Type B pancreatic cell (in vitro differentiated cells): Measurements from ENCODE around the gene SBSN. TPM values are rescaled to one million over a fixed set of nuclear protein-coding genes. Genes with fewer than 3 reads are reported as not detected.
A peak's percentile ranks its signal among the peaks of the same experiment; 100 is the strongest.
"Not testable (repeated sequence)": the region's sequence is repeated elsewhere in the genome, so short reads cannot be mapped to it uniquely, and the experiment has no call there.

Source experiments
- DNase-seq: peaks from one replicate; pipeline ENCODE4 v3.0.0; 2021; ENCODE audit warnings: mixed read lengths; ENCODE audit not compliant: unreplicated experiment; ENCODE audit errors: extremely low spot score
- H3K27ac Mint-ChIP-seq: 2 replicates; pipeline ENCODE4 v1.8.0; 2021; ENCODE audit warnings: mild to moderate bottlenecking, mixed read lengths
- H3K27me3 Mint-ChIP-seq: 2 replicates; pipeline ENCODE4 v1.8.0; 2021; ENCODE audit warnings: mixed read lengths
- H3K36me3 Mint-ChIP-seq: 2 replicates; pipeline ENCODE4 v1.8.0; 2021; ENCODE audit warnings: mixed read lengths
- H3K4me1 Mint-ChIP-seq: one replicate; pipeline ENCODE4 v1.8.0; 2021; ENCODE audit warnings: mixed read lengths; ENCODE audit not compliant: unreplicated experiment
- H3K4me3 Mint-ChIP-seq: 2 replicates; pipeline ENCODE4 v1.8.0; 2021; ENCODE audit warnings: mild to moderate bottlenecking, mixed read lengths
- H3K9me3 Mint-ChIP-seq: 2 replicates; pipeline ENCODE4 v1.8.0; 2021; ENCODE audit warnings: mixed read lengths
- total RNA-seq: library from RNA; stranded (reverse); gene quantifications from 2 replicates; pipeline ENCODE4 v1.2.1, GENCODE V29; 2021; ENCODE audit warnings: low replicate concordance
- TF ChIP-seq, protein P1 (sequence below): fragments of 200-600 bp; sonication (generic); conservative IDR thresholded peaks from 2 replicates; pipeline ENCODE4 v1.5.0; 2021; ENCODE audit warnings: antibody characterized with exemption, mild to moderate bottlenecking

The SBSN gene
- total RNA-seq, 1 donor from 2014 or later = 0.53 TPM

DNA sequence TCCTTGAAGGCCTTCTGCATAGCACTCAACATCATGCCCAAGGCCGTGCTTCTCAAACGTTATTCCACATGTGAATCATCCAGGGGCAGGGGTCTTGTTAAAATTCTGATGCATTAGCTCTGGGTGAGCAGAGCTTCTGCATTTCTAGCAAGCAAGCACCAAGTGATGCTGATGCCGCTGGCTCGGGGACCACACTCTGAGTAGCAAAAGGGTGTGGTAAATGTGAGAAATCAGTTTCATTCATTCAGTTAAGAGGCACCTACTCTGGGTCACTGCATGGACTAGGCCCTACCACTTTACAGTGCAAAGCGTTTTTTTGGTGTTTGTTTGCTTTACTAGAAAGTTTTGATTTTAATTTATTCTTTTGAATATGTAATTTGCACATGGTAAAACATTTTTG lies 45.0 kb downstream of the SBSN start:
- Mint-ChIP-seq H3K4me1 (no peaks in the 10 kb centered on the region), H3K36me3 (no peaks in the 10 kb centered on the region), H3K27ac (no peak overlapping the region), H3K9me3 (no peaks in the 10 kb centered on the region), H3K27me3 (peaks cover 10% of the 10 kb centered on the region), H3K4me3 (no peak overlapping the region)
- DNase-seq = no peak
- TF ChIP-seq, protein P1, sequence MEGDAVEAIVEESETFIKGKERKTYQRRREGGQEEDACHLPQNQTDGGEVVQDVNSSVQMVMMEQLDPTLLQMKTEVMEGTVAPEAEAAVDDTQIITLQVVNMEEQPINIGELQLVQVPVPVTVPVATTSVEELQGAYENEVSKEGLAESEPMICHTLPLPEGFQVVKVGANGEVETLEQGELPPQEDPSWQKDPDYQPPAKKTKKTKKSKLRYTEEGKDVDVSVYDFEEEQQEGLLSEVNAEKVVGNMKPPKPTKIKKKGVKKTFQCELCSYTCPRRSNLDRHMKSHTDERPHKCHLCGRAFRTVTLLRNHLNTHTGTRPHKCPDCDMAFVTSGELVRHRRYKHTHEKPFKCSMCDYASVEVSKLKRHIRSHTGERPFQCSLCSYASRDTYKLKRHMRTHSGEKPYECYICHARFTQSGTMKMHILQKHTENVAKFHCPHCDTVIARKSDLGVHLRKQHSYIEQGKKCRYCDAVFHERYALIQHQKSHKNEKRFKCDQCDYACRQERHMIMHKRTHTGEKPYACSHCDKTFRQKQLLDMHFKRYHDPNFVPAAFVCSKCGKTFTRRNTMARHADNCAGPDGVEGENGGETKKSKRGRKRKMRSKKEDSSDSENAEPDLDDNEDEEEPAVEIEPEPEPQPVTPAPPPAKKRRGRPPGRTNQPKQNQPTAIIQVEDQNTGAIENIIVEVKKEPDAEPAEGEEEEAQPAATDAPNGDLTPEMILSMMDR = no peak

- peak overlapping the region; percentile 55 for H3K27ac Mint-ChIP-seq
- no peak for DNase-seq
- no peak overlapping the region for H3K4me3 Mint-ChIP-seq
- no peaks in the 10 kb centered on the region for H3K4me1 Mint-ChIP-seq
- no peaks in the 10 kb centered on the region for H3K27me3 Mint-ChIP-seq
- no peaks in the 10 kb centered on the region for H3K36me3 Mint-ChIP-seq
- TF ChIP-seq, protein P1 = peak; percentile 29
- no peaks in the 10 kb centered on the region for H3K9me3 Mint-ChIP-seq
Measured at GRCh38 chr19:35478794-35479677, 49.1 kb downstream of the SBSN start.

- no peaks in the 10 kb centered on the region for H3K27me3 Mint-ChIP-seq
- H3K4me1 Mint-ChIP-seq = no peaks in the 10 kb centered on the region
- H3K36me3 Mint-ChIP-seq = no peaks in the 10 kb centered on the region
- H3K9me3 Mint-ChIP-seq = no peaks in the 10 kb centered on the region
- H3K27ac Mint-ChIP-seq = no peak overlapping the region
- H3K4me3 Mint-ChIP-seq = no peak overlapping the region
- TF ChIP-seq, protein P1 = peak; percentile 34
- DNase-seq = no peak
Measured at GRCh38 chr19:35476149-35476548, 52.0 kb downstream of the SBSN start.

GRCh38 chr19:35474594-35474993 lies 53.5 kb downstream of the SBSN start:
- not testable (repeated sequence) for H3K27ac Mint-ChIP-seq, H3K36me3 Mint-ChIP-seq, H3K9me3 Mint-ChIP-seq

GRCh38 chr19:35474104-35474503 lies 54.0 kb downstream of the SBSN start:
- Mint-ChIP-seq H3K27ac (no peak overlapping the region), H3K4me1 (no peaks in the 10 kb centered on the region), H3K36me3 (no peaks in the 10 kb centered on the region), H3K9me3 (no peaks in the 10 kb centered on the region), H3K27me3 (no peaks in the 10 kb centered on the region), H3K4me3 (no peak overlapping the region)
- no peak for DNase-seq
- TF ChIP-seq, protein P1 = no peak

More at GRCh38 chr19:35474594-35474993, 53.5 kb downstream of the SBSN start:
- DNase-seq, H3K27me3 Mint-ChIP-seq, H3K4me3 Mint-ChIP-seq, H3K4me1 Mint-ChIP-seq: not testable (repeated sequence)

Other genes with a start within 250 kb of the SBSN start
- gene HAMP, start 245.8 kb downstream of the SBSN start, total RNA-seq = 0.59 and 1.2 TPM in 2 replicates
- 2.1 TPM in 1 of 2 replicates, not detected in the other for gene MAG, start 236.2 kb downstream of the SBSN start, total RNA-seq
- 0.92 and 2.1 TPM in 2 replicates for gene CD22, start 199.1 kb downstream of the SBSN start, total RNA-seq
- gene FFAR1, start 180.4 kb downstream of the SBSN start, total RNA-seq = 2.1 and 2.7 TPM in 2 replicates
- 0.34 and 0.45 TPM in 2 replicates for gene FFAR3, start 169.9 kb downstream of the SBSN start, total RNA-seq
- gene GPR42, start 157.2 kb downstream of the SBSN start, total RNA-seq = not detected in 2 replicates
- gene FFAR2, start 80.1 kb downstream of the SBSN start, total RNA-seq = 1.1 and 2.2 TPM in 2 replicates
- 0.80 and 2.0 TPM in 2 replicates for gene KRTDAP, start 37.8 kb downstream of the SBSN start, total RNA-seq
- 70.9 and 141 TPM in 2 replicates for gene DMKN, start 14.7 kb downstream of the SBSN start, total RNA-seq
- not detected in 2 replicates for gene GAPDHS, start 5.1 kb upstream of the SBSN start, total RNA-seq
- 104 and 113 TPM in 2 replicates for gene TMEM147, start 17.3 kb upstream of the SBSN start, total RNA-seq
- gene ATP4A, start 35.3 kb upstream of the SBSN start, total RNA-seq = 1.3 and 16.8 TPM in 2 replicates
- gene PMIS2, start 57.9 kb upstream of the SBSN start, total RNA-seq = not detected in 2 replicates
- gene HAUS5, start 84.4 kb upstream of the SBSN start, total RNA-seq = 19.5 and 42.6 TPM in 2 replicates
- 79.6 and 84.9 TPM in 2 replicates for gene RBM42, start 100.7 kb upstream of the SBSN start, total RNA-seq
- 1.1 TPM in 2 replicates for gene ETV2, start 113.4 kb upstream of the SBSN start, total RNA-seq
- 408 and 544 TPM in 2 replicates for gene COX6B1, start 120.0 kb upstream of the SBSN start, total RNA-seq
- 4.4 and 5.1 TPM in 2 replicates for gene UPK1A, start 138.2 kb upstream of the SBSN start, total RNA-seq
- not detected in 2 replicates for gene ZBTB32, start 176.2 kb upstream of the SBSN start, total RNA-seq
- 52.3 and 55.4 TPM in 2 replicates for gene KMT2B, start 189.7 kb upstream of the SBSN start, total RNA-seq
- gene IGFLR1, start 214.1 kb upstream of the SBSN start, total RNA-seq = 1.5 and 3.8 TPM in 2 replicates
- gene U2AF1L4, start 217.1 kb upstream of the SBSN start, total RNA-seq = 22.2 and 25.4 TPM in 2 replicates
- 74.2 and 85.4 TPM in 2 replicates for gene PSENEN, start 217.3 kb upstream of the SBSN start, total RNA-seq
- gene LIN37, start 220.3 kb upstream of the SBSN start, total RNA-seq = 15.5 and 17.9 TPM in 2 replicates
- 0.43 and 0.60 TPM in 2 replicates for gene HSPB6, start 228.7 kb upstream of the SBSN start, total RNA-seq
- gene PROSER3, start 229.9 kb upstream of the SBSN start, total RNA-seq = 34.6 and 48.0 TPM in 2 replicates
- 16.3 and 71.8 TPM in 2 replicates for gene ARHGAP33, start 247.3 kb upstream of the SBSN start, total RNA-seq